CD4-positive, alpha-beta memory T cell (primary cell): ENCODE results near the gene CTNNA2. TPM values are rescaled to one million over a fixed set of nuclear protein-coding genes. Genes with fewer than 3 reads are reported as not detected.

ENCODE experiments used
- CTCF ChIA-PET: fragments of 350-600 bp; sonication (Branson Sonifier 250); formaldehyde crosslinking; loops from one replicate; lab custom pipeline; 2021; ENCODE audit warnings: inconsistent platforms; ENCODE audit not compliant: partially characterized antibody; lab: Charles Lee
- POLR2A ChIA-PET: fragments of 350-600 bp; sonication (Branson Sonifier 250); formaldehyde crosslinking; loops from one replicate; lab custom pipeline; 2021; ENCODE audit not compliant: partially characterized antibody; lab: Charles Lee
- DNase-seq, 5 donors: peaks; one replicate each; pipeline versions ENCODE4 v3.0.0 to v3.0.0-alpha.2; 2020 to 2022; ENCODE audit warnings: mixed read lengths in 1 of 5
- H3K27ac ChIP-seq: one replicate; pipeline ENCODE4 v1.7.0; 2013; ENCODE audit warnings: low read depth, low read length
- H3K27me3 ChIP-seq: 2 replicates; pipeline ENCODE4 v1.7.0; 2013; ENCODE audit warnings: mild to moderate bottlenecking, low read length, moderate library complexity; ENCODE audit not compliant: insufficient read depth
- H3K36me3 ChIP-seq: 2 replicates; pipeline ENCODE4 v1.7.0; 2013; ENCODE audit warnings: mild to moderate bottlenecking, low read length, moderate library complexity; ENCODE audit not compliant: insufficient read depth
- H3K4me1 ChIP-seq: 2 replicates; pipeline ENCODE4 v1.7.0; 2013; ENCODE audit warnings: mild to moderate bottlenecking, low read length, moderate library complexity; ENCODE audit not compliant: insufficient read depth
- H3K4me3 ChIP-seq, 2 donors: one replicate each; pipeline ENCODE4 v1.7.0; 2013; ENCODE audit warnings: low read length in 2 of 2, mild to moderate bottlenecking in 1 of 2
- H3K9me3 ChIP-seq, 2 donors: one replicate each; pipeline ENCODE4 v1.7.0; 2013; ENCODE audit warnings: low read length in 2 of 2, control low read depth in 1 of 2; ENCODE audit not compliant: control insufficient read depth in 1 of 2
- H3K27ac Mint-ChIP-seq, 7 donors: one replicate each; pipeline ENCODE4 v1.8.0; 2020 to 2021; ENCODE audit warnings: mixed read lengths in 7 of 7, mild to moderate bottlenecking in 6 of 7, inconsistent platforms in 3 of 7, moderate library complexity in 3 of 7
- H3K27me3 Mint-ChIP-seq, 2 donors: one replicate each; pipeline ENCODE4 v1.8.0; 2020 to 2021; ENCODE audit warnings: mixed read lengths in 2 of 2
- H3K36me3 Mint-ChIP-seq, 2 donors: one replicate each; pipeline ENCODE4 v1.8.0; 2020 to 2021; ENCODE audit warnings: mixed read lengths in 2 of 2, inconsistent platforms in 1 of 2, mild to moderate bottlenecking in 1 of 2
- H3K4me1 Mint-ChIP-seq, 4 donors: one replicate each; pipeline ENCODE4 v1.8.0; 2020 to 2021; ENCODE audit warnings: mixed read lengths in 4 of 4, mild to moderate bottlenecking in 1 of 4
- H3K4me3 Mint-ChIP-seq, 8 donors: one replicate each; pipeline ENCODE4 v1.8.0; 2020 to 2021; ENCODE audit warnings: mixed read lengths in 8 of 8, mild to moderate bottlenecking in 7 of 8, moderate library complexity in 6 of 8, inconsistent platforms in 3 of 8
- H3K9me3 Mint-ChIP-seq, 8 donors: one replicate each; pipeline ENCODE4 v1.8.0; 2020 to 2021; ENCODE audit warnings: mixed read lengths in 8 of 8, mild to moderate bottlenecking in 5 of 8, inconsistent platforms in 3 of 8, moderate library complexity in 1 of 8
- intact Hi-C: fragments of 100-400 bp; cut with micrococcal nuclease; formaldehyde crosslinking; loops from one replicate; pipeline ENCODE4 v1.15.1; 2023
- polyA plus RNA-seq, 2 donors: library from polyadenylated mRNA; unstranded; fragments of 300-500 nt; fragmentation: Illumina TruSeq; gene quantifications; one replicate each; pipeline ENCODE4 v1.2.3, GENCODE V29; 2021
- total RNA-seq, 2 experiments: library from RNA; stranded (reverse); gene quantifications; one replicate each; pipeline ENCODE4 v1.2.3, GENCODE V29; 2021

The CTNNA2 gene
- total and polyA plus RNA-seq, 4 experiments from 2014 or later = not detected

DNA sequence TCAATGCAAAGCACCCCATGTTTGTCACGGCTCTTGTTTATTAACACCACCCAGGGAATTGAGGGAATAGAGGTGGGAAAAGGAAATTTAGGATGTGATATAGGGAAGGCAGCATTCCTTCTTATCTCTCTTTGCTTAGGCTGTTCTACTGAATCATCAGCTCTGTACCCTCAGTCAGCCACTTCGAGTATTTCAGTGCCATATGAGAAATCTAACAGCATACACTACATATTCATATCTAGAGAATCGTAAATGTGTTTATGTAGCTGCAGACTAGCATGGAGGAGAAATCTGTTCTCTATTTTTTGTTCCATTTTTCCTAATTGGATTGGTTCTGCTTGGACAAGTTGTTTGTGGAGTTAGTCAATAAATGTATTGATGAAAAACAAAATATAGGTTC lies 187.8 kb downstream of the CTNNA2 start:
- no peak overlapping the region for H3K4me3 ChIP-seq
- no peaks in the 10 kb centered on the region for H3K27me3 ChIP-seq
- no peaks in the 10 kb centered on the region for H3K36me3 Mint-ChIP-seq
- H3K4me1 ChIP-seq = no peaks in the 10 kb centered on the region
- intact Hi-C loops = no loop called here
- ChIA-PET POLR2A (no interaction called here), CTCF (no interaction called here)
- H3K36me3 ChIP-seq = no peaks in the 10 kb centered on the region
- no peak for DNase-seq
- no peaks in the 10 kb centered on the region for H3K4me1 Mint-ChIP-seq
- no peak overlapping the region for H3K27ac Mint-ChIP-seq
- no peak overlapping the region for H3K4me3 Mint-ChIP-seq
- H3K27ac ChIP-seq = no peak overlapping the region
- H3K9me3 ChIP-seq = no peaks in the 10 kb centered on the region
- H3K27me3 Mint-ChIP-seq = no peaks in the 10 kb centered on the region
- peaks cover 2 to 21% (median 12%) of the 10 kb centered on the region in 8 donors for H3K9me3 Mint-ChIP-seq

DNA sequence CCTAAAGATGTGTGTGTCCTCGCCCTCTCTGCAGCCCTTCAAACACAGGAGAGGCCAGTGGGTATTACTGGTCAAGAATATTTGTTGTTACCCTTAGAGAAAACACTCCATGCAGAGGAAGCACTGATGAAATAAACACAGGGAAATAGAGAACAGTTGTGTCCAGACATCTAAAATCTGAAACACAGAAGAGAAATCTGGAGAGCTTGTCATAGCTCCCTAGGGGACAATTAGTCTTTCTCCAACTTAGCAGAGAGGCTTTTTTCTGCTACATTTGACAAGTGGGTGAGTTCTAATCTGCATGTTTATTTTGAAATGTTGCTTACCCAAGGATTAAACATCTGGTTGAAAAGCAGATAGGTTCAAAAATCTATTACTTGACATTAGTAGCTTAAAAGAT lies 190.1 kb downstream of the CTNNA2 start:
- no peak overlapping the region for H3K27ac Mint-ChIP-seq
- Histone ChIP-seq H3K27ac (no peak overlapping the region), H3K9me3 (no peaks in the 10 kb centered on the region), H3K27me3 (no peaks in the 10 kb centered on the region), H3K4me1 (no peaks in the 10 kb centered on the region), H3K36me3 (no peaks in the 10 kb centered on the region), H3K4me3 (no peak overlapping the region)
- POLR2A ChIA-PET = no interaction called here
- peaks cover 5 to 29% (median 14%) of the 10 kb centered on the region in 8 donors for H3K9me3 Mint-ChIP-seq
- no peak for DNase-seq
- no peaks in the 10 kb centered on the region for H3K4me1 Mint-ChIP-seq
- intact Hi-C loops = no loop called here
- H3K27me3 Mint-ChIP-seq = no peaks in the 10 kb centered on the region
- no peak overlapping the region for H3K4me3 Mint-ChIP-seq
- no peaks in the 10 kb centered on the region for H3K36me3 Mint-ChIP-seq
- CTCF ChIA-PET = no interaction called here

DNA sequence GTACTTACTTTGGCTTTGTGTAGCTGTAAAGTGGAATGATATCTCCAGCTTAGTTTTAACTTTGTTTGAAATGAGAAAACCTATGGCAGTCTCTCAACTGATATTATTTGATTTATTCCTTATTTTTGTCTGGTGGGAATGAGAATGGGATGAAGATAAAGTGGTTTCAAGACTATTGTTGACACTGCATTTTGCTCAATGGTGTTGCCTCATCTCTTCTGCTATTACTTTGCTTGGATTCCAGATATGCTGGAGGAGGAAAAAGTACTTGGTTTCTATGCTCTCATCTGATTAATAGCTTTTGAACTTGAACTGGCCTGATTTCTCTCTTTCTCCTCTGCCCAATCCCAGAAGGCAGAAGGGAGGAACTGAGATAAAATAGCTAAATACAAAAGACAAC lies 198.2 kb downstream of the CTNNA2 start:
- Histone ChIP-seq H3K36me3 (no peaks in the 10 kb centered on the region), H3K27me3 (no peaks in the 10 kb centered on the region), H3K9me3 (no peaks in the 10 kb centered on the region), H3K4me1 (no peaks in the 10 kb centered on the region), H3K4me3 (no peak overlapping the region), H3K27ac (no peak overlapping the region)
- no peaks in the 10 kb centered on the region for H3K36me3 Mint-ChIP-seq
- DNase-seq = no peak
- H3K27ac Mint-ChIP-seq = no peak overlapping the region
- no peak overlapping the region for H3K4me3 Mint-ChIP-seq
- H3K4me1 Mint-ChIP-seq = no peaks in the 10 kb centered on the region
- H3K9me3 Mint-ChIP-seq = peaks cover 0 to 20% (median 17%) of the 10 kb centered on the region in 8 donors
- intact Hi-C loops = no loop called here
- ChIA-PET CTCF (no interaction called here), POLR2A (no interaction called here)
- H3K27me3 Mint-ChIP-seq = no peaks in the 10 kb centered on the region

DNA sequence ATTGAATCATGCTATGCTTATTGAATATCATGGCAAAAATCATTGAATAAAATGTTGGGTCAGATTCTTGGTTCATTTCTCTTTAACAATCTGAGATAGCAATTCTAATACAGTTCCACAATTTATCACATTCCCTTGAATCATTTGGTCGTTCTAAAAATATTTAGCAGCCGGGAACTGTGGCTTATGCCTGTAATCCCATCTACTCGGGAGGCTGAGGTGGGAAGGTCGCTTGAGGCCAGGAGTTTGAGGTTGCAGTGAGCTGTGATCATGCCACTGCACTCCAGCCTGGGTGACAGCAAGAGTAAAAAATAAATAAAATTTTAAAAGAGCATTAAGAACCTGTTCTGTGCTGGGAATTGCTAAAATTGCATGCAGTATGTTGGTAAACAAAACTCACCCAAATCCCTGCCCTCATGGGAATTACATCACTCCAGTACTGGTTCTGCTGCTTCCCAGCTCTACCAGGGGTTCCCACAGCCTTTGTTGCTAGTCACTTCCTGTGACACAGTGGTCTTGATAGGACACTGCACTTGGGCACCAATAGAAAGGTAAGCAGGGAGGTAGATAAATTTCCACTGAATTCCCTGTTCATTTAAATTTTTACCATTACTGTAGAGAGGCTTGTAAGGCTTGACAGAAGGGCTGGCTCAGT lies 200.4 kb downstream of the CTNNA2 start:
- H3K4me1 ChIP-seq = no peaks in the 10 kb centered on the region
- CTCF ChIA-PET = no interaction called here
- no peak overlapping the region for H3K27ac Mint-ChIP-seq
- H3K4me3 Mint-ChIP-seq = no peak overlapping the region
- POLR2A ChIA-PET = no interaction called here
- H3K9me3 ChIP-seq = no peaks in the 10 kb centered on the region
- no peak for DNase-seq
- peaks cover 0 to 27% (median 13%) of the 10 kb centered on the region in 8 donors for H3K9me3 Mint-ChIP-seq
- no peaks in the 10 kb centered on the region for H3K27me3 ChIP-seq
- no peak overlapping the region for H3K4me3 ChIP-seq
- H3K36me3 ChIP-seq = no peaks in the 10 kb centered on the region
- intact Hi-C loops = no loop called here
- H3K27me3 Mint-ChIP-seq = no peaks in the 10 kb centered on the region
- H3K36me3 Mint-ChIP-seq = no peaks in the 10 kb centered on the region
- no peak overlapping the region for H3K27ac ChIP-seq
- no peaks in the 10 kb centered on the region for H3K4me1 Mint-ChIP-seq

DNA sequence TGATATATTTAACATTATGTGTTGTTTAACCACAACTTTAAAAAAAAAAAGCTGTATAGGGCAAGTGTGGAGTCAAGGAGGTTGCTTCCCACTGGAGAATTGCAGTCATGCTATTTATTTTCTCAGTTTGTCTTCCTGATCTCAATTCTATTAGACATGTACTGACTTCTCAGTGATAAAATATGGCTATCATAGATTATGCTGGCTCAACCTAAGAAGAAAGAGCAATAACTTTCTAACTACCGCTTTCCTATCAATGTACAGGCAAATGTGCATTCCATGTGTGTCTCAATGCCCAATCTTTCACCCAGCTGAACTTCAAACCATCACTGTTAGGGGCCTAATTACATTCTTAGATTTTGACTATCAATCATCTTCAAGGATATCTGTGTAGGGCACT lies 201.4 kb downstream of the CTNNA2 start:
- Mint-ChIP-seq H3K36me3 (no peaks in the 10 kb centered on the region), H3K4me1 (no peaks in the 10 kb centered on the region), H3K27ac (no peak overlapping the region), H3K9me3 (peaks cover 2 to 27% (median 13%) of the 10 kb centered on the region in 8 donors), H3K27me3 (no peaks in the 10 kb centered on the region), H3K4me3 (no peak overlapping the region)
- Histone ChIP-seq H3K4me1 (no peaks in the 10 kb centered on the region), H3K27me3 (no peaks in the 10 kb centered on the region), H3K4me3 (no peak overlapping the region), H3K36me3 (no peaks in the 10 kb centered on the region), H3K9me3 (no peaks in the 10 kb centered on the region), H3K27ac (no peak overlapping the region)
- CTCF ChIA-PET = no interaction called here
- POLR2A ChIA-PET = no interaction called here
- DNase-seq = no peak
- intact Hi-C loops = no loop called here

DNA sequence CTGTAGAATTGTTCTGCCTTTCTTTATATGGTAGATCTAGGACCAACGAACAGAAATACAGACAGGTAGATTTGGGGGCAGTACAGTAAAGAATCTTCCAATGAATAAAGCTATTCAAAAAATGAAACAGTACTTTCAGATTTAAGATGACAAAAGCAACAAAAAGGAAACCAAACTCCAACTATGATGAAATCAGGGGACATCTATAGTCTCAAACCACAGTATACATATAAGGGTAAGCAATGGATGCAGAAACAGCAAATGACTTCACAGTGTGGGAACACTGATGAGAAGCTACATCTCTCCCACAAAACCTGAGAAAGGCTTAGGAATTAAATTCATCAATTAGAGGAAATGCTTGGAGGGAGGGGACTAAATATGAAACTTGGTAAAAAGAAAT lies 202.5 kb downstream of the CTNNA2 start:
- intact Hi-C loops = no loop called here
- Mint-ChIP-seq H3K36me3 (no peaks in the 10 kb centered on the region), H3K27me3 (no peaks in the 10 kb centered on the region), H3K27ac (no peak overlapping the region), H3K9me3 (peaks cover 2 to 22% (median 13%) of the 10 kb centered on the region in 8 donors), H3K4me3 (no peak overlapping the region), H3K4me1 (no peaks in the 10 kb centered on the region)
- H3K27ac ChIP-seq = no peak overlapping the region
- H3K4me3 ChIP-seq = no peak overlapping the region
- no peaks in the 10 kb centered on the region for H3K36me3 ChIP-seq
- POLR2A ChIA-PET = no interaction called here
- H3K4me1 ChIP-seq = no peaks in the 10 kb centered on the region
- no peaks in the 10 kb centered on the region for H3K27me3 ChIP-seq
- H3K9me3 ChIP-seq = no peaks in the 10 kb centered on the region
- no peak for DNase-seq
- CTCF ChIA-PET = no interaction called here

DNA sequence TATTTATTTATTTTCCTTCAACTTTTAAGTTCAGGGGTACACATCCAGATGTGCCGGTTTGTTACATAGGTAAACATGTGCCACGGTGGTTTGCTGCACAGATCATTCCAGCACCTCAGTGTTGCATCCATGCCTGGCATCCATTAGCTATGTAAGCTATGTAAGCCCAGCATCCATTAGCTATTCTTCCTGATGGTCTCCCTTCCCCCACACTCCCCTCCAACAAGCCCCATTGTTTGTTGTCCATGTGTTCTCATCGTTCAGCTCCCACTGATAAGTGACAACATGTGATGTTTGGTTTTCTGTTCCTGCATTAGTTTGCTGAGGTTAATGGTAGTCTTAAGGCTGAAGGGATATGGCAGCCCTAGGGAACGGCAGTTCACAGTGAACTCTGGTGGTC lies 203.4 kb downstream of the CTNNA2 start:
- no peaks in the 10 kb centered on the region for H3K4me1 Mint-ChIP-seq
- intact Hi-C loops = no loop called here
- Histone ChIP-seq H3K9me3 (no peaks in the 10 kb centered on the region), H3K27me3 (no peaks in the 10 kb centered on the region), H3K4me1 (no peaks in the 10 kb centered on the region), H3K27ac (no peak overlapping the region), H3K4me3 (no peak overlapping the region), H3K36me3 (no peaks in the 10 kb centered on the region)
- ChIA-PET CTCF (no interaction called here), POLR2A (no interaction called here)
- H3K4me3 Mint-ChIP-seq = no peak overlapping the region
- H3K27ac Mint-ChIP-seq = no peak overlapping the region
- no peaks in the 10 kb centered on the region for H3K27me3 Mint-ChIP-seq
- H3K9me3 Mint-ChIP-seq = peaks cover under 1 to 22% (median 13%) of the 10 kb centered on the region in 8 donors
- DNase-seq = no peak
- H3K36me3 Mint-ChIP-seq = no peaks in the 10 kb centered on the region
